SK-N-SH (cell line): ENCODE data around the gene SMAD5.

Source experiments
- CTCF ChIP-seq: fragments of 200-600 bp; sonication (generic); IDR thresholded peaks from 2 replicates; pipeline ENCODE4 v1.6.1; 2017; ENCODE audit warnings: antibody characterized with exemption, mild to moderate bottlenecking, moderate library complexity
- FOXJ3 ChIP-seq: sonication (generic); formaldehyde crosslinking; IDR thresholded peaks from 2 replicates; pipeline ENCODE4 v1.5.1; 2020; ENCODE audit warnings: mild to moderate bottlenecking, missing genetic modification reagents
- IRF3 ChIP-seq: fragments of 150-350 bp; IDR thresholded peaks from 2 replicates; pipeline ENCODE4 v1.6.1; 2016; ENCODE audit warnings: mild to moderate bottlenecking, low read depth, low read length
- MAX ChIP-seq: IDR thresholded peaks from 2 replicates; pipeline ENCODE4 v1.4.0; 2012; ENCODE audit warnings: low read depth
- PBX3 ChIP-seq: IDR thresholded peaks from 2 replicates; pipeline ENCODE4; 2012
- POLR2AphosphoS5 ChIP-seq: IDR thresholded peaks from 2 replicates; pipeline ENCODE4 v1.6.1; 2012; ENCODE audit warnings: low read depth, low read length
- RAD21 ChIP-seq: IDR thresholded peaks from 2 replicates; pipeline ENCODE4 v1.6.1; 2012; ENCODE audit warnings: mild to moderate bottlenecking, low read length
- RXRA ChIP-seq: IDR thresholded peaks from 2 replicates; pipeline ENCODE4 v1.4.0; 2012; ENCODE audit warnings: low read depth, mild to moderate bottlenecking, borderline replicate concordance
- USF2 ChIP-seq: fragments of 150-350 bp; IDR thresholded peaks from 2 replicates; pipeline ENCODE4 v1.6.1; 2017; ENCODE audit warnings: antibody characterized with exemption, low read length, low read depth, borderline replicate concordance
- ZBTB33 ChIP-seq: IDR thresholded peaks from 2 replicates; pipeline ENCODE4 v1.4.0; 2012; ENCODE audit warnings: low read depth, borderline replicate concordance

GRCh38 chr5:136149891-136150290, 17.2 kb downstream of the SMAD5 start:
- TF ChIP-seq FOXJ3 (CRISPR knock-in tag) (no peak), MAX (no peak), CTCF (no peak), RXRA (no peak), POLR2AphosphoS5 (no peak), RAD21 (no peak), ZBTB33 (no peak), USF2 (no peak), IRF3 (no peak), PBX3 (no peak)
